ENCODE results near the gene GEMIN4. TPM values are rescaled to one million over a fixed set of nuclear protein-coding genes. Genes with fewer than 3 reads are reported as not detected.
"Not testable (repeated sequence)": the region's sequence is repeated elsewhere in the genome, so short reads cannot be mapped to it uniquely, and the experiment has no call there.

The GEMIN4 gene
- 9.4 TPM for total RNA-seq (ENCODE audit: insufficient read depth, low replicate concordance)

- DNase-seq (ENCODE audit: low spot score) = peak; percentile 92
Measured at GRCh38 chr17:752002-752619, at the start of gene GEMIN4. TSS of gene GEMIN4 (minus strand) at chr17:752264. CDS start at chr17:752142, 122 bp downstream.

- DNase-seq (ENCODE audit: low spot score) = peak; percentile 46
Measured at GRCh38 chr17:801660-802059, 49.6 kb upstream of the GEMIN4 start.

GRCh38 chr17:800446-801242 is 48.6 kb upstream of the GEMIN4 start:
- no peak for DNase-seq (ENCODE audit: low spot score)

GRCh38 chr17:799261-799660 is 47.2 kb upstream of the GEMIN4 start:
- no peak for DNase-seq (ENCODE audit: low spot score)

GRCh38 chr17:798246-798645 is 46.2 kb upstream of the GEMIN4 start:
- DNase-seq (ENCODE audit: low spot score) = no peak

- DNase-seq (ENCODE audit: low spot score) = no peak
Measured at GRCh38 chr17:797236-797840, 45.3 kb upstream of the GEMIN4 start.

GRCh38 chr17:796609-797008 is 44.5 kb upstream of the GEMIN4 start:
- DNase-seq (ENCODE audit: low spot score) = no peak

GRCh38 chr17:795721-796120 is 43.7 kb upstream of the GEMIN4 start:
- DNase-seq (ENCODE audit: low spot score) = no peak

- no peak for DNase-seq (ENCODE audit: low spot score)
Measured at GRCh38 chr17:795276-795675, 43.2 kb upstream of the GEMIN4 start.

- peak; percentile 84 for DNase-seq (ENCODE audit: low spot score)
Measured at GRCh38 chr17:794876-795275, 42.8 kb upstream of the GEMIN4 start.

GRCh38 chr17:792277-792676 is 40.2 kb upstream of the GEMIN4 start:
- DNase-seq (ENCODE audit: low spot score) = no peak

GRCh38 chr17:791829-792228 is 39.8 kb upstream of the GEMIN4 start:
- DNase-seq (ENCODE audit: low spot score) = no peak

GRCh38 chr17:790874-791247 is 38.8 kb upstream of the GEMIN4 start:
- peak; percentile 42 for DNase-seq (ENCODE audit: low spot score)

- peak; percentile 81 for DNase-seq (ENCODE audit: low spot score)
Measured at GRCh38 chr17:789931-790873, 38.1 kb upstream of the GEMIN4 start.

- no peak for DNase-seq (ENCODE audit: low spot score)
Measured at GRCh38 chr17:789160-789840, 37.2 kb upstream of the GEMIN4 start.

- DNase-seq (ENCODE audit: low spot score) = no peak
Measured at GRCh38 chr17:788551-788950, 36.5 kb upstream of the GEMIN4 start.

- no peak for DNase-seq (ENCODE audit: low spot score)
Measured at GRCh38 chr17:787641-788221, 35.7 kb upstream of the GEMIN4 start.

- not testable (repeated sequence) for DNase-seq (ENCODE audit: low spot score)
Measured at GRCh38 chr17:785901-786300, 33.8 kb upstream of the GEMIN4 start.

- DNase-seq (ENCODE audit: low spot score) = no peak
Measured at GRCh38 chr17:784143-784542, 32.1 kb upstream of the GEMIN4 start.

Data from umbilical cord (tissue), 2 donors.